Neural cell (in vitro differentiated cells): Measurements from ENCODE around the gene ZCCHC14. TPM values are rescaled to one million over a fixed set of nuclear protein-coding genes. Genes with fewer than 3 reads are reported as not detected.

Experiments used
- H2AFZ ChIP-seq: fragments of 200-600, 300-800 bp; sonication (generic), shearing (Covaris generic); 2 replicates; pipeline ENCODE4 v1.6.0; 2014; ENCODE audit warnings: low read depth, mild to moderate bottlenecking, antibody characterized with exemption, low read length, moderate library complexity
- H3F3A ChIP-seq: fragments of 200-600 bp; shearing (Covaris generic); 2 replicates; pipeline ENCODE4 v1.6.1; 2016; ENCODE audit warnings: mild to moderate bottlenecking, moderate library complexity, mixed read lengths, antibody characterized with exemption, low read length; ENCODE audit not compliant: insufficient read depth, poor library complexity, severe bottlenecking
- H3K27ac ChIP-seq: fragments of 200-600, 300-800 bp; sonication (generic), shearing (Covaris generic); 2 replicates; pipeline ENCODE4 v1.5.1; 2014; ENCODE audit warnings: mild to moderate bottlenecking, low read length, moderate library complexity
- H3K27me3 ChIP-seq: fragments of 300-800, 200-600 bp; sonication (generic), shearing (Covaris generic); 2 replicates; pipeline ENCODE4 v1.6.0; 2014; ENCODE audit warnings: mild to moderate bottlenecking, low read depth, low read length, moderate library complexity; ENCODE audit not compliant: insufficient read depth
- H3K36me3 ChIP-seq: fragments of 300-800, 200-600 bp; sonication (generic), shearing (Covaris generic); 2 replicates; pipeline ENCODE4 v1.5.1; 2014; ENCODE audit warnings: mild to moderate bottlenecking, antibody characterized with exemption, low read length, moderate library complexity; ENCODE audit not compliant: insufficient read depth
- H3K4me2 ChIP-seq: fragments of 300-800, 200-600 bp; sonication (generic), shearing (Covaris generic); 2 replicates; pipeline ENCODE4 v1.6.0; 2014; ENCODE audit warnings: mild to moderate bottlenecking, low read length
- H3K4me3 ChIP-seq: fragments of 300-800, 200-600 bp; sonication (generic), shearing (Covaris generic); 2 replicates; pipeline ENCODE4 v1.5.1; 2014; ENCODE audit warnings: mild to moderate bottlenecking, low read length, moderate library complexity
- H3K79me2 ChIP-seq: fragments of 200-600 bp; shearing (Covaris generic); replicated peaks from 2 replicates; pipeline ENCODE4 v1.6.0; 2014; ENCODE audit warnings: mild to moderate bottlenecking, low read length, moderate library complexity; ENCODE audit not compliant: insufficient read depth
- H3K9ac ChIP-seq: fragments of 300-800, 200-600 bp; sonication (generic), shearing (Covaris generic); 2 replicates; pipeline ENCODE4 v1.6.1; 2016; ENCODE audit warnings: mild to moderate bottlenecking, low read length, mixed read lengths
- H3K9me2 ChIP-seq: fragments of 200-600 bp; shearing (Covaris generic); 2 replicates; pipeline ENCODE4 v1.6.1; 2016; ENCODE audit warnings: mild to moderate bottlenecking, low read length, mixed read lengths; ENCODE audit not compliant: insufficient read depth
- H3K9me3 ChIP-seq: fragments of 200-600, 300-800 bp; sonication (generic), shearing (Covaris generic); 2 replicates; pipeline ENCODE4 v1.6.1; 2016; ENCODE audit warnings: mild to moderate bottlenecking, mixed run types, low read length, moderate library complexity, mixed read lengths
- H4K20me1 ChIP-seq: fragments of 200-600 bp; shearing (Covaris generic); 2 replicates; pipeline ENCODE4 v1.6.1; 2016; ENCODE audit warnings: mild to moderate bottlenecking, mixed run types; ENCODE audit not compliant: insufficient read depth
- CTCF ChIP-seq: fragments of 450-650 bp; IDR thresholded peaks from 2 replicates; pipeline ENCODE4 v1.5.1; 2014; ENCODE audit warnings: antibody characterized with exemption, mild to moderate bottlenecking, moderate library complexity; ENCODE audit not compliant: poor library complexity, severe bottlenecking
- EP300 ChIP-seq: fragments of 450-650 bp; conservative IDR thresholded peaks from 2 replicates; pipeline ENCODE4 v1.6.1; 2014; ENCODE audit warnings: antibody characterized with exemption, mild to moderate bottlenecking, moderate library complexity; ENCODE audit not compliant: poor library complexity, severe bottlenecking
- RAD21 ChIP-seq: fragments of 450-650 bp; conservative IDR thresholded peaks from 2 replicates; pipeline ENCODE4 v1.6.1; 2014; ENCODE audit warnings: antibody characterized with exemption, mild to moderate bottlenecking, moderate library complexity
- TAF1 ChIP-seq: IDR thresholded peaks from 2 replicates; pipeline ENCODE4 v1.6.1; 2012; ENCODE audit warnings: low read depth
- polyA plus RNA-seq: library from polyadenylated mRNA; depleted of rRNA; stranded (reverse); fragments of >200 nt; gene quantifications from 2 replicates; pipeline ENCODE4 v1.2.3, GENCODE V29; 2014
- TF ChIP-seq, protein P1 (sequence below): IDR thresholded peaks from 2 replicates; pipeline ENCODE4 v1.6.1; 2012; ENCODE audit warnings: borderline replicate concordance

ZCCHC14 gene
- polyA plus RNA-seq, 1 donor from 2014 or later, result 22.1 TPM

GRCh38 chr16:87469169-87469568, 23.7 kb downstream of the ZCCHC14 start:
- no peaks in the 10 kb centered on the region for H3K36me3 ChIP-seq
- TF ChIP-seq CTCF, result no peak
- TF ChIP-seq, protein P1, sequence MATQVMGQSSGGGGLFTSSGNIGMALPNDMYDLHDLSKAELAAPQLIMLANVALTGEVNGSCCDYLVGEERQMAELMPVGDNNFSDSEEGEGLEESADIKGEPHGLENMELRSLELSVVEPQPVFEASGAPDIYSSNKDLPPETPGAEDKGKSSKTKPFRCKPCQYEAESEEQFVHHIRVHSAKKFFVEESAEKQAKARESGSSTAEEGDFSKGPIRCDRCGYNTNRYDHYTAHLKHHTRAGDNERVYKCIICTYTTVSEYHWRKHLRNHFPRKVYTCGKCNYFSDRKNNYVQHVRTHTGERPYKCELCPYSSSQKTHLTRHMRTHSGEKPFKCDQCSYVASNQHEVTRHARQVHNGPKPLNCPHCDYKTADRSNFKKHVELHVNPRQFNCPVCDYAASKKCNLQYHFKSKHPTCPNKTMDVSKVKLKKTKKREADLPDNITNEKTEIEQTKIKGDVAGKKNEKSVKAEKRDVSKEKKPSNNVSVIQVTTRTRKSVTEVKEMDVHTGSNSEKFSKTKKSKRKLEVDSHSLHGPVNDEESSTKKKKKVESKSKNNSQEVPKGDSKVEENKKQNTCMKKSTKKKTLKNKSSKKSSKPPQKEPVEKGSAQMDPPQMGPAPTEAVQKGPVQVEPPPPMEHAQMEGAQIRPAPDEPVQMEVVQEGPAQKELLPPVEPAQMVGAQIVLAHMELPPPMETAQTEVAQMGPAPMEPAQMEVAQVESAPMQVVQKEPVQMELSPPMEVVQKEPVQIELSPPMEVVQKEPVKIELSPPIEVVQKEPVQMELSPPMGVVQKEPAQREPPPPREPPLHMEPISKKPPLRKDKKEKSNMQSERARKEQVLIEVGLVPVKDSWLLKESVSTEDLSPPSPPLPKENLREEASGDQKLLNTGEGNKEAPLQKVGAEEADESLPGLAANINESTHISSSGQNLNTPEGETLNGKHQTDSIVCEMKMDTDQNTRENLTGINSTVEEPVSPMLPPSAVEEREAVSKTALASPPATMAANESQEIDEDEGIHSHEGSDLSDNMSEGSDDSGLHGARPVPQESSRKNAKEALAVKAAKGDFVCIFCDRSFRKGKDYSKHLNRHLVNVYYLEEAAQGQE, result no peak
- no peak for TF ChIP-seq TAF1
- TF ChIP-seq RAD21, result no peak
- no peak overlapping the region for H3K27ac ChIP-seq

DNA sequence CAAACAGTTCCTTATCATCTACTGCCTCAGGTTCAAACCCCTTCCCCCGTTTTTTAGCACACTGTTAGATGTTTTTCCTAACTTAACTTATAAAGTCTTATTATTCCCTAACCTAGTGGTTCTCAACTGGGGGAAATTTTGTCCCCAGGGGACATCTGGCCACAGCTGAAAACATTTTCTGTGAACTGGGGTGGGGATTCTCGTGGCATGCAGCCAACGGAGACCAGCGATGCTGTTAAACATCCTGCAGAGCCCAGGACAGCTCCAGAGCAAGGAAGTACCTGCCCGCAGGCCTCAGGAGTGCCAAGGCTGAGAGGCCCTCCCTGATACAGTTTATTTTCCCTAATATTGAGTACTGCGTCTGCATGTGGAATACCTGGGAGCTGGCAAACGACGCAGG, 24.3 kb downstream of the ZCCHC14 start:
- H3K79me2 ChIP-seq, result peaks cover 48% of the 10 kb centered on the region

More at GRCh38 chr16:87469169-87469568, 23.7 kb downstream of the ZCCHC14 start:
- peaks cover 54% of the 10 kb centered on the region for H3K79me2 ChIP-seq
- H3K4me3 ChIP-seq, result no peak overlapping the region
- no peak overlapping the region for H3K4me2 ChIP-seq
- no peaks in the 10 kb centered on the region for H3F3A ChIP-seq
- H3K9me2 ChIP-seq, result no peaks in the 10 kb centered on the region
- H3K9me3 ChIP-seq, result no peaks in the 10 kb centered on the region
- no peaks in the 10 kb centered on the region for H3K27me3 ChIP-seq
- H2AFZ ChIP-seq, result no peak overlapping the region
- H3K9ac ChIP-seq, result no peak overlapping the region
- peaks cover 14% of the 10 kb centered on the region for H4K20me1 ChIP-seq

More for the DNA sequence above, 24.3 kb downstream of the ZCCHC14 start:
- no peak overlapping the region for H3K9ac ChIP-seq
- no peak overlapping the region for H2AFZ ChIP-seq
- no peak overlapping the region for H3K27ac ChIP-seq
- peaks cover 14% of the 10 kb centered on the region for H4K20me1 ChIP-seq
- no peaks in the 10 kb centered on the region for H3K9me2 ChIP-seq
- TF ChIP-seq EP300, result no peak
- TF ChIP-seq, protein P1, result no peak
- H3K9me3 ChIP-seq, result no peaks in the 10 kb centered on the region
- no peak overlapping the region for H3K4me3 ChIP-seq
- no peak overlapping the region for H3K4me2 ChIP-seq
- no peaks in the 10 kb centered on the region for H3F3A ChIP-seq
- H3K36me3 ChIP-seq, result no peaks in the 10 kb centered on the region
- H3K27me3 ChIP-seq, result no peaks in the 10 kb centered on the region
